HepG2 (cell line): ENCODE results near the gene PIEZO1. TPM values are rescaled to one million over a fixed set of nuclear protein-coding genes. Genes with fewer than 3 reads are reported as not detected.

Experiments
- ARNTL ChIP-seq: sonication (generic); formaldehyde crosslinking; IDR thresholded peaks from 2 replicates; pipeline ENCODE4 v1.4.0; 2020; ENCODE audit warnings: mild to moderate bottlenecking, missing genetic modification reagents
- HES4 ChIP-seq: sonication (generic); formaldehyde crosslinking; IDR thresholded peaks from 2 replicates; pipeline ENCODE4 v1.9.0; 2021; ENCODE audit warnings: mild to moderate bottlenecking, missing genetic modification reagents, borderline replicate concordance
- KAT2B ChIP-seq: fragments of 150-350 bp; IDR thresholded peaks from 2 replicates; pipeline ENCODE4 v1.6.1; 2014; ENCODE audit warnings: low read depth, low read length, borderline replicate concordance
- KLF15 ChIP-seq: sonication (generic); formaldehyde crosslinking; IDR thresholded peaks from 2 replicates; pipeline ENCODE4 v1.8.1; 2023; ENCODE audit warnings: borderline replicate concordance, mild to moderate bottlenecking, inconsistent platforms, missing genetic modification reagents, mixed read lengths
- NFIB ChIP-seq: sonication (generic); formaldehyde crosslinking; IDR thresholded peaks from 2 replicates; pipeline ENCODE4 v1.9.0; 2021; ENCODE audit warnings: missing genetic modification reagents, mild to moderate bottlenecking, borderline replicate concordance
- SIX1 ChIP-seq: sonication (generic); formaldehyde crosslinking; IDR thresholded peaks from 2 replicates; pipeline ENCODE4 v1.4.0; 2020; ENCODE audit warnings: missing genetic modification reagents, borderline replicate concordance
- SP2 ChIP-seq: sonication (generic); formaldehyde crosslinking; IDR thresholded peaks from 2 replicates; pipeline ENCODE4 v1.5.1; 2020; ENCODE audit warnings: mild to moderate bottlenecking, missing genetic modification reagents
- TMF1 ChIP-seq: sonication (generic); formaldehyde crosslinking; IDR thresholded peaks from 2 replicates; pipeline ENCODE4 v1.8.1; 2022; ENCODE audit warnings: low read depth, missing genetic modification reagents
- ZBTB7B ChIP-seq: sonication (generic); formaldehyde crosslinking; IDR thresholded peaks from 2 replicates; pipeline ENCODE4 v1.4.0; 2020; ENCODE audit warnings: missing genetic modification reagents
- ZEB1 ChIP-seq: IDR thresholded peaks from 2 replicates; pipeline ENCODE4 v1.6.1; 2012; ENCODE audit warnings: mild to moderate bottlenecking, low read depth, inconsistent platforms; ENCODE audit not compliant: insufficient replicate concordance
- ZNF3 ChIP-seq: IDR thresholded peaks from 2 replicates; pipeline ENCODE4 v1.7.0; 2017; ENCODE audit warnings: inconsistent platforms
- ZNF570 ChIP-seq: sonication (generic); formaldehyde crosslinking; IDR thresholded peaks from 2 replicates; pipeline ENCODE4 v1.4.0; 2020; ENCODE audit warnings: mild to moderate bottlenecking, missing genetic modification reagents, borderline replicate concordance
- ZNF788 ChIP-seq: sonication (generic); formaldehyde crosslinking; IDR thresholded peaks from 2 replicates; pipeline ENCODE4 v1.5.0; 2020; ENCODE audit warnings: mild to moderate bottlenecking, missing genetic modification reagents, borderline replicate concordance
- polyA plus RNA-seq, 8 experiments: library from polyadenylated mRNA; depleted of rRNA in 3 of 8; stranded (reverse) in 7 of 8; unstranded in 1 of 8; fragments of >200 nt; fragmentation: Illumina TruSeq in 4 of 8; extraction: Trizol in 4 of 8; gene quantifications; 2 replicates each; pipeline versions ENCODE4 v1.2.1 to v1.2.3, GENCODE V29; 2011 to 2016; ENCODE audit warnings: low read depth in 4 of 8, missing spikeins in 1 of 8, mixed read lengths in 1 of 8; ENCODE audit not compliant: insufficient read depth in 1 of 8
- total RNA-seq, 5 experiments: library from RNA; depleted of rRNA; stranded (reverse); fragments of >200 nt; fragmentation: Illumina TruSeq; extraction: Trizol; gene quantifications; 2 replicates each; pipeline ENCODE4 v1.2.3, GENCODE V29; 2016; ENCODE audit warnings: low read depth in 1 of 5
- TF ChIP-seq, protein P1 (sequence below): sonication (generic); formaldehyde crosslinking; conservative IDR thresholded peaks from 2 replicates; pipeline ENCODE4 v1.8.0; 2022; ENCODE audit warnings: mild to moderate bottlenecking, moderate library complexity, missing genetic modification reagents
- TF ChIP-seq, protein P2 (sequence below): sonication (generic); formaldehyde crosslinking; IDR thresholded peaks from 2 replicates; pipeline ENCODE4 v1.5.1; 2020; ENCODE audit warnings: mild to moderate bottlenecking, missing genetic modification reagents, borderline replicate concordance
- TF ChIP-seq, protein P3 (sequence below): sonication (generic); formaldehyde crosslinking; IDR thresholded peaks from 2 replicates; pipeline ENCODE4 v1.8.1; 2022; ENCODE audit warnings: low read depth, mild to moderate bottlenecking, missing genetic modification reagents
- TF ChIP-seq, protein P4 (sequence below): conservative IDR thresholded peaks from 2 replicates; pipeline ENCODE4 v1.6.1; 2018; ENCODE audit warnings: missing genetic modification reagents

The PIEZO1 gene
- total and polyA plus RNA-seq, 2 of the 13 experiments (the other 11 are each of a cell fraction or from before 2014, with no cell fraction given) = 67.9 to 85.0 TPM

GRCh38 chr16:88811769-88812512 is 26.9 kb upstream of the PIEZO1 start, which contains the start of gene APRT (continued):
- TF ChIP-seq, protein P1, sequence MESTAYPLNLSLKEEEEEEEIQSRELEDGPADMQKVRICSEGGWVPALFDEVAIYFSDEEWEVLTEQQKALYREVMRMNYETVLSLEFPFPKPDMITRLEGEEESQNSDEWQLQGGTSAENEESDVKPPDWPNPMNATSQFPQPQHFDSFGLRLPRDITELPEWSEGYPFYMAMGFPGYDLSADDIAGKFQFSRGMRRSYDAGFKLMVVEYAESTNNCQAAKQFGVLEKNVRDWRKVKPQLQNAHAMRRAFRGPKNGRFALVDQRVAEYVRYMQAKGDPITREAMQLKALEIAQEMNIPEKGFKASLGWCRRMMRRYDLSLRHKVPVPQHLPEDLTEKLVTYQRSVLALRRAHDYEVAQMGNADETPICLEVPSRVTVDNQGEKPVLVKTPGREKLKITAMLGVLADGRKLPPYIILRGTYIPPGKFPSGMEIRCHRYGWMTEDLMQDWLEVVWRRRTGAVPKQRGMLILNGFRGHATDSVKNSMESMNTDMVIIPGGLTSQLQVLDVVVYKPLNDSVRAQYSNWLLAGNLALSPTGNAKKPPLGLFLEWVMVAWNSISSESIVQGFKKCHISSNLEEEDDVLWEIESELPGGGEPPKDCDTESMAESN (CRISPR knock-in tag) = peak; percentile 100
- TF ChIP-seq, protein P2, sequence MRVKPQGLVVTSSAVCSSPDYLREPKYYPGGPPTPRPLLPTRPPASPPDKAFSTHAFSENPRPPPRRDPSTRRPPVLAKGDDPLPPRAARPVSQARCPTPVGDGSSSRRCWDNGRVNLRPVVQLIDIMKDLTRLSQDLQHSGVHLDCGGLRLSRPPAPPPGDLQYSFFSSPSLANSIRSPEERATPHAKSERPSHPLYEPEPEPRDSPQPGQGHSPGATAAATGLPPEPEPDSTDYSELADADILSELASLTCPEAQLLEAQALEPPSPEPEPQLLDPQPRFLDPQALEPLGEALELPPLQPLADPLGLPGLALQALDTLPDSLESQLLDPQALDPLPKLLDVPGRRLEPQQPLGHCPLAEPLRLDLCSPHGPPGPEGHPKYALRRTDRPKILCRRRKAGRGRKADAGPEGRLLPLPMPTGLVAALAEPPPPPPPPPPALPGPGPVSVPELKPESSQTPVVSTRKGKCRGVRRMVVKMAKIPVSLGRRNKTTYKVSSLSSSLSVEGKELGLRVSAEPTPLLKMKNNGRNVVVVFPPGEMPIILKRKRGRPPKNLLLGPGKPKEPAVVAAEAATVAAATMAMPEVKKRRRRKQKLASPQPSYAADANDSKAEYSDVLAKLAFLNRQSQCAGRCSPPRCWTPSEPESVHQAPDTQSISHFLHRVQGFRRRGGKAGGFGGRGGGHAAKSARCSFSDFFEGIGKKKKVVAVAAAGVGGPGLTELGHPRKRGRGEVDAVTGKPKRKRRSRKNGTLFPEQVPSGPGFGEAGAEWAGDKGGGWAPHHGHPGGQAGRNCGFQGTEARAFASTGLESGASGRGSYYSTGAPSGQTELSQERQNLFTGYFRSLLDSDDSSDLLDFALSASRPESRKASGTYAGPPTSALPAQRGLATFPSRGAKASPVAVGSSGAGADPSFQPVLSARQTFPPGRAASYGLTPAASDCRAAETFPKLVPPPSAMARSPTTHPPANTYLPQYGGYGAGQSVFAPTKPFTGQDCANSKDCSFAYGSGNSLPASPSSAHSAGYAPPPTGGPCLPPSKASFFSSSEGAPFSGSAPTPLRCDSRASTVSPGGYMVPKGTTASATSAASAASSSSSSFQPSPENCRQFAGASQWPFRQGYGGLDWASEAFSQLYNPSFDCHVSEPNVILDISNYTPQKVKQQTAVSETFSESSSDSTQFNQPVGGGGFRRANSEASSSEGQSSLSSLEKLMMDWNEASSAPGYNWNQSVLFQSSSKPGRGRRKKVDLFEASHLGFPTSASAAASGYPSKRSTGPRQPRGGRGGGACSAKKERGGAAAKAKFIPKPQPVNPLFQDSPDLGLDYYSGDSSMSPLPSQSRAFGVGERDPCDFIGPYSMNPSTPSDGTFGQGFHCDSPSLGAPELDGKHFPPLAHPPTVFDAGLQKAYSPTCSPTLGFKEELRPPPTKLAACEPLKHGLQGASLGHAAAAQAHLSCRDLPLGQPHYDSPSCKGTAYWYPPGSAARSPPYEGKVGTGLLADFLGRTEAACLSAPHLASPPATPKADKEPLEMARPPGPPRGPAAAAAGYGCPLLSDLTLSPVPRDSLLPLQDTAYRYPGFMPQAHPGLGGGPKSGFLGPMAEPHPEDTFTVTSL (CRISPR knock-in tag) = peak; percentile 22
- TF ChIP-seq KLF15 (CRISPR knock-in tag) (peak; percentile 78), SIX1 (CRISPR knock-in tag) (no peak), NFIB (CRISPR knock-in tag) (no peak), ARNTL (CRISPR knock-in tag) (peak; percentile 87), SP2 (CRISPR knock-in tag) (no peak), ZNF788 (peak; percentile 72; the same call in 1 of the 2 replicates), KAT2B (no peak), HES4 (CRISPR knock-in tag) (peak; percentile 53), ZNF570 (CRISPR knock-in tag) (no peak), ZEB1 (peak; percentile 71), ZNF3 (CRISPR knock-in tag) (no peak), ZBTB7B (CRISPR knock-in tag) (no peak), TMF1 (peak; percentile 95)
- TF ChIP-seq, protein P3, sequence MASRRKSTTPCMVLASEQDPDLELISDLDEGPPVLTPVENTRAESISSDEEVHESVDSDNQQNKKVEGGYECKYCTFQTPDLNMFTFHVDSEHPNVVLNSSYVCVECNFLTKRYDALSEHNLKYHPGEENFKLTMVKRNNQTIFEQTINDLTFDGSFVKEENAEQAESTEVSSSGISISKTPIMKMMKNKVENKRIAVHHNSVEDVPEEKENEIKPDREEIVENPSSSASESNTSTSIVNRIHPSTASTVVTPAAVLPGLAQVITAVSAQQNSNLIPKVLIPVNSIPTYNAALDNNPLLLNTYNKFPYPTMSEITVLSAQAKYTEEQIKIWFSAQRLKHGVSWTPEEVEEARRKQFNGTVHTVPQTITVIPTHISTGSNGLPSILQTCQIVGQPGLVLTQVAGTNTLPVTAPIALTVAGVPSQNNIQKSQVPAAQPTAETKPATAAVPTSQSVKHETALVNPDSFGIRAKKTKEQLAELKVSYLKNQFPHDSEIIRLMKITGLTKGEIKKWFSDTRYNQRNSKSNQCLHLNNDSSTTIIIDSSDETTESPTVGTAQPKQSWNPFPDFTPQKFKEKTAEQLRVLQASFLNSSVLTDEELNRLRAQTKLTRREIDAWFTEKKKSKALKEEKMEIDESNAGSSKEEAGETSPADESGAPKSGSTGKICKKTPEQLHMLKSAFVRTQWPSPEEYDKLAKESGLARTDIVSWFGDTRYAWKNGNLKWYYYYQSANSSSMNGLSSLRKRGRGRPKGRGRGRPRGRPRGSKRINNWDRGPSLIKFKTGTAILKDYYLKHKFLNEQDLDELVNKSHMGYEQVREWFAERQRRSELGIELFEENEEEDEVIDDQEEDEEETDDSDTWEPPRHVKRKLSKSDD (CRISPR knock-in tag) = peak; percentile 19
- TF ChIP-seq, protein P4, sequence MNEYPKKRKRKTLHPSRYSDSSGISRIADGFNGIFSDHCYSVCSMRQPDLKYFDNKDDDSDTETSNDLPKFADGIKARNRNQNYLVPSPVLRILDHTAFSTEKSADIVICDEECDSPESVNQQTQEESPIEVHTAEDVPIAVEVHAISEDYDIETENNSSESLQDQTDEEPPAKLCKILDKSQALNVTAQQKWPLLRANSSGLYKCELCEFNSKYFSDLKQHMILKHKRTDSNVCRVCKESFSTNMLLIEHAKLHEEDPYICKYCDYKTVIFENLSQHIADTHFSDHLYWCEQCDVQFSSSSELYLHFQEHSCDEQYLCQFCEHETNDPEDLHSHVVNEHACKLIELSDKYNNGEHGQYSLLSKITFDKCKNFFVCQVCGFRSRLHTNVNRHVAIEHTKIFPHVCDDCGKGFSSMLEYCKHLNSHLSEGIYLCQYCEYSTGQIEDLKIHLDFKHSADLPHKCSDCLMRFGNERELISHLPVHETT (CRISPR knock-in tag) = peak; percentile 73
